NCI-H2196 (cell line): ENCODE data around the gene IRS2.

Experiments
- DNase-seq: peaks from one replicate; lab custom pipeline; 2025; ENCODE audit not compliant: unreplicated experiment; lab: John Stamatoyannopoulos, UW

IRS2 gene

GRCh38 chr13:109780845-109781383 lies 5.5 kb downstream of the IRS2 start:
- no peak for DNase-seq

- DNase-seq = no peak
Observed at GRCh38 chr13:109779876-109780510, 6.4 kb downstream of the IRS2 start.

- no peak for DNase-seq
Observed at GRCh38 chr13:109779074-109779473, 7.3 kb downstream of the IRS2 start.

DNA sequence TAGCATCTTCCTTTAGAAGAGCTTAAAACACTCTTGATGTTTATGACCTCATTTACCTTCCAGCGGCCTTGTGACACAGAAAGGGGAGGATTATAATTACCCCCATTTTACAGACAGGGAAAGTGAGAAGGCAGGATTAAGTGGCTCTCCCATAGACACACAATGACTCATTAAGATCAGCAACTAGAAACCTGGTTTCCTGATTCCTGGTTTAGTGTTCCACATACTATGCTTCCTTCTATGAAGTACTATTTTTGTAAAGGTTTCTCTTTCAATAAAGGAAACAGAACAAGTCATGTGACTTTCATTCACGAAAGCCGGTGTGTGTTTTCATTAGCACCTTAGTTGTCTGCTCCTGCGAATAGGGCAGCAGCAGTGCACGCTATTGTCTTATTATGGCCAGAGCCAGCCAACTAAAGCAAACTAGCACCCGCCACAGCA lies 8.3 kb downstream of the IRS2 start:
- DNase-seq = peak; percentile 31

DNA sequence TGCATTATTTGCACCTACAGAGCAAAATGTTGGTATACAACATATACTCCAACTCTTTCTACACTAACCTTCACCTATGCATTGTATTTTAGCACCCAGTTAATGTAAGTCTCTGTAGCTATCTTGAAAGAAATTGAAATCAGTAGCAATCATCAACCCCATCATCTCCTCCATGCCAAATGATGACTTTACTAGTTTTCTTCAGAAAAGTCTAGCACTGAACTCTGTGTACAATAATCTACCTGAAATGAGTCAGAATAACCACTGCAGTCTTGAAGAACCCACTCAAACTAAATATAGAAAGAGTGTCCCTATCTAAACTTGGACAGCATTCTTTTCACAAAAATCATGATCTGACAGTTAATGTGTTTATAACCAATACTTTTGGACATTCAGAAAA lies 9.8 kb downstream of the IRS2 start:
- DNase-seq = no peak

GRCh38 chr13:109773786-109774185 lies 12.6 kb downstream of the IRS2 start:
- no peak for DNase-seq

- DNase-seq = no peak
Observed at GRCh38 chr13:109773276-109773675, 13.1 kb downstream of the IRS2 start.

DNA sequence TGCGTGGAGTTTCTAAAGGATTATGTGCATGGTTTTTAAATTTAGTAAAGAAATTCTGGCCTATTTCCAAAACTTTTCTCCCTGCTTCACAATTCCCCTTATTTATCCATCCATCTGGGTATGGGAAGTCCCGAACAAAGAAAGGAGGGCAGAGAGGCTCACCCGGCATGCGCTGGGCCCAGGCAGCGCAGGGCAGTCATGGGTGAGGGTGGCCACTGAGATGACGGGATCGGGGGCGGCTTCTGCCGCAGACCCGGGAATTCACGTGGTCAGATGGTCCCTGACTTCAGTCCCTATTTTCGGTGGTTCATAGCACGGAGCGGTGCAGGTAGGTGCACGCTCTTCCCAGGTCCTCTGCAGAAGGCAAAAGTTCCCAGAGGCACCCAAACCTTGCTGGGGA lies 14.5 kb downstream of the IRS2 start:
- no peak for DNase-seq

- no peak for DNase-seq
Observed at GRCh38 chr13:109770436-109770835, 15.9 kb downstream of the IRS2 start.

DNA sequence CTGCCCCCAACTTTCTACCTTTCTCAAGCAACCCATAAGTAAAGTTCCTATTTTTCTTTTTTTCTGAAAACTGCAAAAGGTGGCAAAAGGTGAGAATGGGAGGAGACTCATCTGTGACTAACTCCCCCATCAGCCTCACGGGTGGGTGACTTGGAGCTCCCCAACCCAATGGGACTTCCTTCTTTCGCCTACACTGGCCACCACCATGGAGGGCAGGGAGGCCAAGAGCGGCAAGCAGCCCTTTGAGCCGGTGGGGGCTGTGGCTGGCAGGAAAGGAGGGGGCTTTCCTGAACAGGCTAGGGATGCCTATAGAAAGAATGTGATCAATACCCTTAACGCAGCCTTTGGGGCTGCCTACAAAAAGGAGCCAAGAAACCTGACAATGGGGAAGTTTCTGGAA lies 16.5 kb downstream of the IRS2 start:
- no peak for DNase-seq

- no peak for DNase-seq
Observed at GRCh38 chr13:109769275-109769674, 17.1 kb downstream of the IRS2 start.

DNA sequence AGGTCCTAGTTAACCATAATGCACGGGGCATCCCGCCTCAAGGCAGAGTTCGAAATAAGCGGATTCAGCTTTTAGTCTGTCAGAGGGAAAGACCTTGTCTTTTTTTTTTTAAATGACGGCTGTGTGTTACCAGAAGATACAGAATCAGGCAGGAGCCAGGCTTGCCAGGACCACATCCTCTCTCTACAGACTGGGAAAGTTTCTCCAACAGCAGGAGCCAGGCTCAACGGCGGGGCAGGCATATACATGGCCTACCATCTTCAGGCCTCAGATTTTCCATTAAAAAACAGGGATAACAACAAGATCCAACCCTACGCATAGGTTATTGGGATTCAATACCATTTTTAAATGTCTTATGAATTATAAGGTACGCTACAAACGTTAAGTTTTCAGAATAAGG lies 17.8 kb downstream of the IRS2 start:
- DNase-seq = no peak

- no peak for DNase-seq
Observed at GRCh38 chr13:109768176-109768575, 18.2 kb downstream of the IRS2 start.

- no peak for DNase-seq
Observed at GRCh38 chr13:109767023-109767422, 19.4 kb downstream of the IRS2 start.

DNA sequence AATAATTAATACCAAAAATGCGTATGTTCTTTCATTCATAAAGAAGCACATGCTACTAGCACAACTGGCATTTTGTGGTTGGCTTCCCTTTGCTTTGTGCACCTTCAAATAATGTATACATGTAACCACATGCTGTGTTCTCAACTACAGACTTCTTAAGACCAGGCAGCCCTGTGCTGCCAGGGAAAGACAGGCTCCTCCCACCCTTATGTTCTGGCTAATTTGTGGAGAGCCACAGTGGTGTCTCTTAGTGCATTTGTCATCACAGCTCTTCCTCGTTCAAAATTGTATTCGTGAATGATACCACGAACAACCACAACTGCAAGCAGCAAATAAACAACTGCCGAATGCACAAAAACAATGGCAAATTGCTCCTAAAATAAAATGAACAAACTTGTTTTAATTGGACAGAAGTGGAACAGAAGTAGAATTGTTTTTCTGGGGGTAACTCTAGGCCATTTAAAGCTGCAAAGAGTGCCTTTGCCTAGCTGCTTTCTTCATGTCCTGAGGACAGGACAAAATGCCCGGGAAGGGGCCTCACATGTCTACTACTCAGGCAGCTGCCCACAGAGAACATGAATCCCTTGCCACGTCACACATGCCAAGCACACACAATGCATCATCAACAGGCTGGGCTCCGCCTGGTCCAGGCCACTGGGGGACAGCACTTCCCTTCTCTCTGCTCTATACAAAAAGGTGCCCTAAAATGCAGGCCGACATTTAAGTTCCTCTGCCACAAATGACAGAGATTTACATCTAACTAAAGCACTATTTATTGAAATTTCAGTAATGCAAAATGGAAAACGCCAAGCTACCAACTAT lies 21.7 kb downstream of the IRS2 start:
- no peak for DNase-seq

DNA sequence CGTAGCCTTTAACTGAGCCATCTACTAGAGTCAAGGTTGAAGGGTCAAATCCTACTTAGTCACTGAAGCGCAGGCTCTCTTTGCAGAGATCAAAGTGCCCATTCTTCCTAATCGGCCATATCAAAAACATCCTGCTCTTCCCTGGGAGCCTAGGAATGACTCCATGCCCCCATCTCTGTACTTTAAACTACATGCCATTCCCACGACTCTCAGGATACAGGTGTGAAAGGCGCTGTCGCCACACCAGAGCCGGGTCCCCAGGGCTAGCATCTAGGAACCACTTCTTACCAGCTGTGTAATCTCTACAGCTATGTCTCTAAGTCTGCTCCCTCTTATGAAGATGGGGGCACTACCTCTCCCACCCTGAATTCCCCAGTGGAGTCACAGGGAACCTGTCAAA lies 22.3 kb downstream of the IRS2 start:
- DNase-seq = no peak

DNA sequence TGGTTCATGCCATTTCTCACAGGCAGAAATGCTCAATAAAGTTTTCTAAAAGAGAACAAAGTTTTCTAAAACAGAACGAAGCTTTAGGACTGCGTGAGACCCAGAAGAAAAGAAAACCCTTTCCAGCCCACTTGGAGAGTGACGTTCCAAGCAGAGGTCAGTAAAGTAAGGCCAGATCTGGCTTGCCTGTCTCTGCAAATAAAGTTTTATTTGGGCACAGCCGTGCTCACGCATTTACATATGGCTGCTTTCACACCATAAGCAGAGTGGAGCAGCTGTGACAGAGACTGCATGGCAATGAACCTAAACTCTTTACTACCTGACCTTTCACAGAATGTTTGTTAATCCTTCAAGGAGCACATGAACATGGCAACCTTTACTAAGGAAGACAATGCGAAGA lies 23.6 kb downstream of the IRS2 start:
- no peak for DNase-seq

- DNase-seq = no peak
Observed at GRCh38 chr13:109761695-109762094, 24.7 kb downstream of the IRS2 start.

DNA sequence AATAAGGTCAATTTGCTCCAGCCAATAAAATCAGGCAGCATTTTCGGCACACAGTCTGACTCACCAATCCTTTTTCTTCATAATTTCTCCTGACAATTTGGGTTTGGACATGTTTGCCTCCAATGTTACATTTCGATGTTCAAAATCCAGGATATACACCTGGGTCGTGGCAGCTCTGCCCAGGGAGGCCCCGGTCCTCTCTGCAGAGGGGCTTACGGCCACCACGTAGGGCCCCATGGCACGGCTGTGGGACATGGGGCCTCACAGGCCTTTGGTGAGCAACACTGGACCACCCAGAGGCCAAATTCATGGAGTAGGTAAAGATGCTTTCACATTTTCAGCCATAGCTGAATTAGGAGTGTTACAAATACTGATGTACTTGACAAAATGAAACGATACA lies 25.4 kb downstream of the IRS2 start:
- DNase-seq = no peak

DNA sequence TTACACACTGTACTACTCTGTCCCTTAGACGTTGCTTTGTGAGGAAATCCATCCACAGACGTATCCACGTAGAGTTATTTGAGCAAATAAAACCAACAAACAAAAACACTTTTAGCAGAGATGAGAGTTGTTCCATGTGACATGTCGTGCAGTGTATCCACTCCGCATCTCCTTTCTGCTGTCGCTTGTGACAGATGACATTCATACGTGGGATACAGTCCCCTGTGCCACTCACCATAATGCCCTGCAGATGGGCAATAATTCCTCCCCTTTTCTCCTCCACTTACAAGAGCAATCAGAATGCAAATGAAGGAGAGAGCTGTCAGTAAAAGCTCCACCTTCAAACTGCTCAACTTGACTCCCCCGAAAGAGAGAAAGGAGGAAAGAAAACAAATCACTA lies 26.0 kb downstream of the IRS2 start:
- DNase-seq = no peak

DNA sequence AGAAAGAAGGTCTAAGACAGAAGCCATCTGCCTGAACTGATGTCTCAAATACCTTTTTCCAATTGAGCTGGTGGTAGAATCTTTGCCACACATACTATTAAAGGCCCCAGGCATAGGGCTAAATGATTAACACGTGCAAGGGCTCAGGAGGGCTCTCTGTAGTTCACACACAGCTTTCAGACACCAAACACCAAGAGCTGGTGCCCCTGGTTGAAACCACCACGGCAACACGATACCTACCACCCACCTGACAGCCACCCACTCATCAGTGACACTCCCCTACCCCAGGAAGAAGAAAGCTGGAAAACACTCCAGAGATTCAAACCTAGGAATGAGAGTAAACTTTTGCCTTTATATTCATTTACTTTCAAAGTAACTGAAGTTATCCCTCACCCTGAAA lies 26.8 kb downstream of the IRS2 start:
- DNase-seq = no peak

- no peak for DNase-seq
Observed at GRCh38 chr13:109758937-109759480, 27.4 kb downstream of the IRS2 start.
